HS-5 (cell line): ENCODE measurements around the gene ZFAND2B.
A peak's percentile ranks its signal among the peaks of the same experiment; 100 is the strongest.

ENCODE experiments used
- DNase-seq: peaks from one replicate; pipeline ENCODE4 v3.0.0-alpha.2; 2012; ENCODE audit warnings: low read depth

ZFAND2B gene

GRCh38 chr2:219206328-219207133 is at the start of gene ZFAND2B:
Gene ZFAND2B, plus strand, starts transcription at chr2:219206782. Its CDS starts 206 bp downstream, at chr2:219206988.
- peak; percentile 79 for DNase-seq

DNA sequence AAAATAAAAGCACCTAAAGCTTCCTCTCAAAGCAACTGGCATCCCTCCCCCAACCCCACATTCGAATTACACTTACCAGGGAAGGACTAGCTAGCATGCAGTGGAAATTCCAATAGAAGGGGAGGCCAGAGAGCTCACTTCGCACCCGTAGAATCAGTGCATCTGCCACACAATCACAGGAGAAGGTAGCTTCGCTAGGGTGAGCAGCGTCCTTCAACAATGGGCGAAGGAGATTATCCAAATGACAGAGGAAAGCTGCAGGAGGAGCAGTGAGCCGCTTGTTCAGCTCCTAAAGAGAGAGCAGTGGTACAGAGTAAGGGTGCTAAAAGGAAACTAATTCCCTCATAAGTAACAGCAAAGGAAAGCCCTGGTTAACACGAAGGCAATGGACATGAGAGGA is 49.2 kb upstream of the ZFAND2B start:
- DNase-seq, result no peak

DNA sequence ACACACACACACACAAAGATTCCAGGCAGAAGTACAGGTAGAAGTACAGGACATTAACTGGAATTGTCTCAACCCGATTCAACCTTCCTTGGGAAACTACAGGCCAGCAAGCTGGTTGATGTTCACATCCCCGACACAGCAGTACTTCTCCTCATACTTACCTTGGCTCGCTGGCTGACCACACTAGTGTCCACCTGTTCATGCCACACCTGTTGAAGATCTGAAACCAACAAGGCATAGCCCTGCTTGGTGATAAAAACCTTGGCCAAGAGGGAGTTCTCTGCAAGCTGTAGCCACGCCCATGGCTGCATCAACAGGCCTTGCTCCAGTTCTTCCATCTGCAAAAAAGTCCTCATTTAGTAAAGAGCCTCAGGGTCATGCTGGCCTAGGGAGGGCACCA is 48.6 kb upstream of the ZFAND2B start:
- no peak for DNase-seq

- no peak for DNase-seq
Observed at GRCh38 chr2:219158586-219158985, 48.0 kb upstream of the ZFAND2B start.

DNA sequence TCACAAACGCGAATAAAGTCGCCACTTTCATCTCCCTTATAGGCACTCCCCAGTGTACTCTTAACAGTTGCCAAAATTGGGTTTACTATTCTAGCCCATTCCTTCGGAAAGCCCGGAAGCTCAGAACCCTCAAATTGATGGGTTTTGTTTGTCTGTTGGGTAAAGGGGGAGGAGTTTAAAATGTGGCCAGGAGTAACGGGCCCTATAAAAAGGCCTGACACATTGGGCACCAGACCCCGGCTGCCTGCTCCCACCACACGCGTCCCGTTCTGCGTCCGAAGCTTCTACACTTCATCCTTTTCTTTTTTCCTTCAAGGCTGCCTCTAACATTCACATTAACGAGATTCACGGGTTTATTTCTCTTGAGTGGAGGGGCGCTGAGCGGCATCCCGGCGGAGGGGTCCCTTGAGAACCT is 46.8 kb upstream of the ZFAND2B start:
- DNase-seq, result no peak

DNA sequence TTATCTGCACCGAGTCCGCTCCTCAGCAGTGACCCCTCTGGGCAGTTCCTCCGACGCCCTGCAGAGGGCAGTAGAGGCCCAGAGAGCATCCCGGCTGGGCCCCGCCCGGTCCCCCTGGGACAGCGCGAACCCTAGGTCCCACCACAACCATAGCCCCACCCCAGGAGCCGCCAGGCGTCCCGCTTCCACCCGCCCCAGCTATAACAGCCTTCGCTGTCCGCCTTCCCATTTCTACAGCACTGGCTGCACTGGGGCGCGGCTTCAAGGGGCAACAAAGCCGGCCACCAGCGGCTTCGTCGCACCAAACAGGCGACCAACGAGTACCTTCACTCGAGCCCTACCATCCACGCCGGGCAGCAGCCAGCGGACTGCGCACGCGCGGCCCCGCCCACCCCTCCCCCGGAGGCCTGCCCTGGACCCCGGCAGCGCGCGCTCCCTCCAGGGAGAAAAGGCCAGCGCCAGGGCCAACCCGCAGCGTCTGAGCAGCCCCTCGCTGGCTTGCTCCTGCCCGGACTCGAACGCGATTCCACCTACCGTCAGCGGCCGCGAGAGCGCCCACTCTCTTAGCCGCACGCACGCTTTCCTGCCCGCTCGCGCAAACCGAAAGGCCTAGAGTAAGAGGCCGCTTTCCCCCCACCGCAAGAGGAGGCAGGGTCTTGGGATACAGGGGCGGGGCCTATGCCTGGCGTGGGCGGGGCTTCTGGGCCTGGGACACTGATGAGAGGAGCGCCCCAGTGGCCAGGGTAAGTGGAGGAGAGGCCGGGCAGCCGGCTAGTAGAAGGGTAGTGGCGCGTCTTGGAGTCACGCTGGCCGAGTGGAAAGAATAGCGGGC is 46.2 kb upstream of the ZFAND2B start, which contains the start of gene NHEJ1:
Gene NHEJ1, minus strand, starts transcription at position 630 of the 832 bp plus-strand sequence. CDS start 2,453 bp downstream, outside the sequence.
- peak; percentile 79 for DNase-seq

DNA sequence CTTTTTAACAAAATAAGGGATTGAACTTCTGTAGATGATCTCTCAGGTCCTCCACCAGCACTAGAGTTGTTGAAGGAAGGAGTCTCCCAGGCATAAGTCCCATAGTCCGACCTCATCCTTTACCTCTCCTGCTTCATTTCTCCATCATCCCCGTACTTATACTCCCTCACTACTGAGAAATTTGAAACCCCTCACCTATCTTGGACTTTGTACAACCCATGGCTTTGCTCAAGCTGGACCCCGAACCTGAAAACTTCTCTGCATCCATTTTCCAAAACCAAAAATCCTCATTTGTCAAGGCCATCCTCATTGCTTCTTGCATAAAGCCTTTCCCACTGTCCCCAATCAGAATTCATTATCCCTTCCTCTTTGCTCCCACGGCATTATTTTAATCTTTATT is 45.5 kb upstream of the ZFAND2B start:
- no peak for DNase-seq

GRCh38 chr2:219163156-219163555 is 43.4 kb upstream of the ZFAND2B start:
- DNase-seq, result no peak

DNA sequence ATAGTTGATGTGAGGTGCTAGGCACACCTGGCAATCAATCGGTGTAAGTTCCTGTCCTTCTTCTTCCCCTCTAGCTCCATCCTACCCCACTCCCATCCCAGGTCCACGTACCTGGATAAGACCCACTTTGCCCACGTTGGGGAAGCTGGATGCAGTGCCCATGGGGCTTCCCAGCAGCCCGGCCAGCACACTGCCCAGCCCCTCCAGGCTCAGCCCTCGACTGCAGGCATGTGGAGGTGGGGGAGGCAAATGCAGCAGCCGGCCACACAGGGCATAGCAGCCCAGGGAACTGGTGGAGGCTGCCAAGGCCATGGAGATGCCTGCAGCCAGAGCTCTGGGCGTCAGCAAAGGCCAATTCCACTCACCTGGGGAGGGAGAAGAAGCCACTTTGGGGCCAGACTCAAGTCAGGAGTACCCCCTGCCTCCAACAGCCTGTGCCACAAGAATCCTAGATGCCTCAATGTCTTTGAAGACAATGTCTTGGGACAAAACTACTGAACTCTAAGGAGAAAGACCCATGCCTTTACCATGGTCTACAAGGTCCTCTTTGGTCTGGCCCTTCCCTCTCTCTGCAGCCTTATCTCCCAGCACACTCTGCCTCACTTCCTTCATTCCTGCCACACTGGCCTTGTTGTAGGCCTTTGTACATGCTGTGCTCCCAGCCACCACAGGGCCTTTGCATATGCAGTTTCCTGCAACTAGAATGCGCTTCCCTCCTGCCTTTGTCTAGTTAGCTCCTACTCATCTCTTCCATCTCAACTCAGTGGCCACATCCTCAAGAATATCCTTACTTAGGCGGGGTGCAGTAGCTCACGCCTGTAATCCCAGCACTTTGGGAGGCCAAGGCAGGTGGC is 41.3 kb upstream of the ZFAND2B start:
- no peak for DNase-seq

DNA sequence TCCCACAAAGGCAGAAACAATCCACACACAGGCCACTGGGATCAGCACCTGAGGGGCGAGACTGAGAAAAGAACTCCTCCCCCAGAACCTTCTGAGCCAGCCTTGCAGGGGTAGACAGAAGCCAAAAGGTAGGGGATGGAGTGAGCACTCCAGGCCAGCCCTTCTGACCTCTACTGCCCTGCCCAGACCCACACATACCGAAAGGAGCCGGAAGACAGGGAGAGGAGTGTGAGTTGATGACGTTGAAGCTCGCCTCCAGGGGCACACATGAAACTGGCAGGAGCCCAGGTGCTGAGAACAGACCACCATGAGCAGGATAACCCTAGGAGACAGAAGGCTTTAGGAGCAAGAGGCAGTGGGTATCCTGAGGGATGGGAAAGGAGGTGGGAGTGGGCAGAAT is 38.6 kb upstream of the ZFAND2B start:
- no peak for DNase-seq

- no peak for DNase-seq
Observed at GRCh38 chr2:219168526-219168925, 38.1 kb upstream of the ZFAND2B start.

DNA sequence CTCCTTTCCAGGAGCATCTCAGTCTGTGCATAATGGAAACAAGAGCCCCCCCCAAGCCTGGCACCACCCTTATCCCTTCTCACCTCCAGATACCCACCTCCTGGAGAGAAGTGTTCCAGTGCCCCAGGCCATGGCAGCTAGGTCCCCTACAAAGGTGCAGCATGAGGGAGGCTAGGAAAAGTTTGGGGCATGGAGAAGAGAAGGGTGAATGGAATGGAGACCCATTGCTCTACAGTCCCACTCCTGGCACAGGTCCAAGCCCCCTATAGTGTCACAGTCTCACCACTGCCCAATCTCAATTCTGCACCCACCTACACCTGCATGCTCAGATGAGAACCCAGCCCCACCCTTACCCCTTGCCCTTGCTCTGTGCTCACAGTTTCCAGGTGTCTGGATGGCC is 37.6 kb upstream of the ZFAND2B start:
- no peak for DNase-seq

DNA sequence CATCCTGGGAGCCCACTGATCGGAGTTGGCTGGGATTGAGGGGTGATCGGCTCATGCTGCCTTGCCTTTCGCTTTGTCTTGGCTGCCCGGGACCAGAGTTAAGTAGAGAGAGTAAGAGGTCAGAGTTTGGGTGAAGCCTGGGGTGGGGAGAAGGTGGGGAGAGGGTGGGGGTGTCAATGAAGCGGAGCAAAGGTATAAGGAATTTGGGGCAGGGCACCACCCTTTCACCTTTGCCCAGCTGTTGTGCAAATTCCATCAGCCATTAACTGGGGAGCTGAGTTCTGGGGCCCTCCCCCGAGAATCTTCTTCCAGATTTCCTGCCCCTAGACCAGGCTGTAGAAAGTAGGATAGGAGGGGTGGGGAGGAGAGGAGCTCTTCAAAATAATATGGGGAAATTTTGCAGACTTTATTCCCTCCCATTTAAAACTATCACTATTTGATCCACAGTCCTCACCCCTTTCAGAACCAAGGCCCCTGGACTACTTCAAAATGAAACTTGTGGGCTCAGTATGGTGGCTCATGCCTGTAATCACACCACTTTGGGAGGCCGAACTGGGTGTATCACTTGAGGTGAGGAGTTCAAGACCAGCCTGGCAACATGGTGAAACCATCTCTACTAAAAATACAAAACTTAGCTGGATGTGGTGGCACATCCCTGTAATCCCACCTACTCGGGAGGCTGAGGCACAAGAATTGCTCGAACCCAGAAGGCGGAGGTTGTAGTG is 36.5 kb upstream of the ZFAND2B start, which contains the start of gene SLC23A3:
Gene SLC23A3, minus strand, starts transcription at position 100 of the 725 bp plus-strand sequence. Its CDS starts 45 bp downstream, at position 55.
- no peak for DNase-seq

GRCh38 chr2:219171231-219171651 is 35.3 kb upstream of the ZFAND2B start:
- DNase-seq, result peak; percentile 41

DNA sequence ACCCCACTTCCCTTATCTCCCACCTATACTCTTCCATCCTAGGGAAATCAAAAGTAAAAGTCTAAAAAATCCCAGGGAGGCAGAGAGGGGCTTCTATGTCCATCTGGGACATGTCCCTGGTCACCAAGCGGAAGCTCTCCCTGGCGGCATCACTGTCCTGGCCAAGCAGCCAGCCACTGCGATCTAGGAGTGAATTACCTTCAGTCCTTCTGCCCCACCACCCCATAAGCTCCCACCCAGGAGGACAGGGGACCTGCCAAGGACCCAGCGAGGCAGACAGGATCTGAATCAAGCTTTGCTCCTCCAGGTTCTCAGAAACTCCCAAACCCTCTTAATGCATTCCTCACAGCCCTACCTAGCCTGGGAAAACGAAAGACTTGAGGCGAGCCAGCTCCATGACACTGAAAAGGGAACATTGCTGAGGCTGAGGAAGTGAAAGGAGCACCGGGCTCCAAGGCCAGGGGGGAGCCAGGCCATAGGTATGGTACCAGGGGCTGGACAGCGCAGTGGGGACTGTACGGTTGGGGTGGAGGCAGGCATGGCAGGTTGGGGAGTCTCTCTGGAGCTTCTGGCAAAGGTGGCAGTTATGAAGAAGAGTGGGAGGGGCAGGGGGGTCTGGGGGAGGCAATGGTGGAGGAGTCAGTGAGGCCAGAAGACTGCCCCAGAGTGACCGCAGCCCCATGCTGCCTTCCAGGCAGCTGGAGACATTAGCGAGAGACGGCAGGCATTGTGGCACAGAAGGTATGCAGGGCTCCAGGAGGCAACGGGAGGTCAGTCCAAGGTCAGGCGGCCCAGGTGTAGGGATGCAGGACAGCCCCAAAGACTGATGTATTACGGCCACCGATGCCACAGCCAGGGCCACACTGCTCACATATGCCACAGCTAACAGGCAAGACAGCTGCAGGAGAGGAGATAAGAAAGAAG is 34.1 kb upstream of the ZFAND2B start:
- DNase-seq, result no peak

- DNase-seq, result no peak
Observed at GRCh38 chr2:219173176-219173575, 33.4 kb upstream of the ZFAND2B start.

DNA sequence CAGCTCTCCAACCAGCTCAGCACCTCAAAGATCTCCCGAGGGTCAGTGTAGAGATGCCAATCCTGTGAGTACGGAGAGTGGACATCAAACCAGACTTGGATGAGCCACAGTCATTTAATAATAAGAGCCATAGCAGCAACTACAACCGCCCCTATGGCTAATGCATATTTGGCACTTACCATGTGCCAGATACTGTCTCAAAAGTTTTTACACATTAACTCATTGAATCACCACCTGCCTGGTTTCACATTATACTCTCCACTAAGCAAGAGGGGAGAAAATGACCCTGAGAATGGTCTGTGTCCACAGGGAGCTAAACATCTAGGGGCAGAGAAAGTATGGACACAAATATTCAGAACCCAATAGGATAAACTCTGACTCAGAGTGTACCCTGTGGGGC is 32.4 kb upstream of the ZFAND2B start:
- no peak for DNase-seq

- no peak for DNase-seq
Observed at GRCh38 chr2:219174801-219175200, 31.8 kb upstream of the ZFAND2B start.

- no peak for DNase-seq
Observed at GRCh38 chr2:219175486-219175885, 31.1 kb upstream of the ZFAND2B start.
